Glutamatergic neuron (in vitro differentiated cells): ENCODE results near the gene NATD1. TPM values are rescaled to one million over a fixed set of nuclear protein-coding genes. Genes with fewer than 3 reads are reported as not detected.

Experiments
- DNase-seq: peaks from one replicate; pipeline ENCODE4 v3.0.0; 2022
- H3K27ac Mint-ChIP-seq: one replicate; pipeline ENCODE4 v1.8.0; 2020; ENCODE audit warnings: mild to moderate bottlenecking, mixed read lengths, inconsistent platforms; ENCODE audit not compliant: unreplicated experiment
- H3K27me3 Mint-ChIP-seq: one replicate; pipeline ENCODE4 v1.8.0; 2020; ENCODE audit warnings: mild to moderate bottlenecking, moderate library complexity, mixed read lengths, inconsistent platforms; ENCODE audit not compliant: unreplicated experiment
- H3K36me3 Mint-ChIP-seq: one replicate; pipeline ENCODE4 v1.8.0; 2020; ENCODE audit warnings: mild to moderate bottlenecking, mixed read lengths, inconsistent platforms; ENCODE audit not compliant: unreplicated experiment
- H3K4me1 Mint-ChIP-seq: one replicate; pipeline ENCODE4 v1.8.0; 2020; ENCODE audit warnings: mild to moderate bottlenecking, low read depth, mixed read lengths, inconsistent platforms; ENCODE audit not compliant: unreplicated experiment
- H3K4me3 Mint-ChIP-seq: one replicate; pipeline ENCODE4 v1.8.0; 2020; ENCODE audit warnings: mild to moderate bottlenecking, mixed read lengths, inconsistent platforms; ENCODE audit not compliant: unreplicated experiment
- H3K9me3 Mint-ChIP-seq: one replicate; pipeline ENCODE4 v1.8.0; 2020; ENCODE audit warnings: mild to moderate bottlenecking, moderate library complexity, mixed read lengths, inconsistent platforms; ENCODE audit not compliant: unreplicated experiment
- total RNA-seq: library from RNA; stranded (reverse); fragmentation: NEBNext Ultra II Directional; extraction: Animal tissue kit (Norgen Biotek cat#: 25700); gene quantifications from one replicate; pipeline ENCODE4 v1.2.1, GENCODE V29; 2021; ENCODE audit not compliant: unreplicated experiment
- TF ChIP-seq, protein P1 (sequence below): fragments of 200-600 bp; sonication (generic); IDR thresholded peaks from one replicate; pipeline ENCODE4 v1.5.0; 2021; ENCODE audit not compliant: partially characterized antibody, unreplicated experiment

NATD1 gene
- total RNA-seq, 1 donor from 2014 or later = 45.9 TPM

- Mint-ChIP-seq H3K4me1 (peaks cover 46% of the 10 kb centered on the region), H3K27me3 (no peaks in the 10 kb centered on the region), H3K9me3 (peaks cover 7% of the 10 kb centered on the region), H3K4me3 (no peak overlapping the region), H3K36me3 (no peaks in the 10 kb centered on the region), H3K27ac (no peak overlapping the region)
- no peak for DNase-seq
- TF ChIP-seq, protein P1, sequence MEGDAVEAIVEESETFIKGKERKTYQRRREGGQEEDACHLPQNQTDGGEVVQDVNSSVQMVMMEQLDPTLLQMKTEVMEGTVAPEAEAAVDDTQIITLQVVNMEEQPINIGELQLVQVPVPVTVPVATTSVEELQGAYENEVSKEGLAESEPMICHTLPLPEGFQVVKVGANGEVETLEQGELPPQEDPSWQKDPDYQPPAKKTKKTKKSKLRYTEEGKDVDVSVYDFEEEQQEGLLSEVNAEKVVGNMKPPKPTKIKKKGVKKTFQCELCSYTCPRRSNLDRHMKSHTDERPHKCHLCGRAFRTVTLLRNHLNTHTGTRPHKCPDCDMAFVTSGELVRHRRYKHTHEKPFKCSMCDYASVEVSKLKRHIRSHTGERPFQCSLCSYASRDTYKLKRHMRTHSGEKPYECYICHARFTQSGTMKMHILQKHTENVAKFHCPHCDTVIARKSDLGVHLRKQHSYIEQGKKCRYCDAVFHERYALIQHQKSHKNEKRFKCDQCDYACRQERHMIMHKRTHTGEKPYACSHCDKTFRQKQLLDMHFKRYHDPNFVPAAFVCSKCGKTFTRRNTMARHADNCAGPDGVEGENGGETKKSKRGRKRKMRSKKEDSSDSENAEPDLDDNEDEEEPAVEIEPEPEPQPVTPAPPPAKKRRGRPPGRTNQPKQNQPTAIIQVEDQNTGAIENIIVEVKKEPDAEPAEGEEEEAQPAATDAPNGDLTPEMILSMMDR = no peak
Observed at GRCh38 chr17:21208352-21208751, 44.9 kb downstream of the NATD1 start.

DNA sequence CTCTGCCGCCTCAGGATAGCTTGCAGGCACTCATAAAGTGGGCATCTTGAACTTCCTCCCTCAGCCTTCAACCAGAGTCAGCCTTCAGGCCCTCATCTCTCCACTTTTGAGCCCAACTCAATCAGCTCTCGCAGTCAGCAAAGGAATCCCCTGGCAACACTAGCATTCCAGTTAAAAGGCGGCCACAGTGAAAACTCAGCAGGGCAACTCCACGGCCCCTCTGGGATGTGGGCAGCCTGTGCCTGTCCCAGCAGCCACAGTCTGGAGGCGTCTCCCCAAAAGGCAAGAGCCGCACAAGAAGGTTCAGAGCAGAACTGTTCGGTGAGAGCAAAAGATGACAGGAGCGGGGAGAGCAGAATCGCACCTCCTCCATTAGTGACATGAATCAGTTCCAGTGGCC is 48.3 kb downstream of the NATD1 start:
- TF ChIP-seq, protein P1 = no peak
- Mint-ChIP-seq H3K27ac (no peak overlapping the region), H3K36me3 (no peaks in the 10 kb centered on the region), H3K4me3 (no peak overlapping the region), H3K4me1 (peaks cover 31% of the 10 kb centered on the region), H3K27me3 (peaks cover 1% of the 10 kb centered on the region), H3K9me3 (peaks cover 13% of the 10 kb centered on the region)
- no peak for DNase-seq

GRCh38 chr17:21202512-21202911 is 50.7 kb downstream of the NATD1 start:
- H3K27ac Mint-ChIP-seq = no peak overlapping the region
- no peak overlapping the region for H3K4me3 Mint-ChIP-seq
- no peak for DNase-seq
- TF ChIP-seq, protein P1 = no peak
- peaks cover 16% of the 10 kb centered on the region for H3K9me3 Mint-ChIP-seq
- peaks cover 8% of the 10 kb centered on the region for H3K36me3 Mint-ChIP-seq
- H3K27me3 Mint-ChIP-seq = peaks cover 11% of the 10 kb centered on the region
- peaks cover 38% of the 10 kb centered on the region for H3K4me1 Mint-ChIP-seq

- DNase-seq = no peak
- Mint-ChIP-seq H3K27me3 (peaks cover 11% of the 10 kb centered on the region), H3K4me1 (peaks cover 38% of the 10 kb centered on the region), H3K9me3 (peaks cover 14% of the 10 kb centered on the region), H3K36me3 (peaks cover 14% of the 10 kb centered on the region), H3K4me3 (no peak overlapping the region), H3K27ac (no peak overlapping the region)
- TF ChIP-seq, protein P1 = no peak
Observed at GRCh38 chr17:21201874-21202273, 51.3 kb downstream of the NATD1 start.

DNA sequence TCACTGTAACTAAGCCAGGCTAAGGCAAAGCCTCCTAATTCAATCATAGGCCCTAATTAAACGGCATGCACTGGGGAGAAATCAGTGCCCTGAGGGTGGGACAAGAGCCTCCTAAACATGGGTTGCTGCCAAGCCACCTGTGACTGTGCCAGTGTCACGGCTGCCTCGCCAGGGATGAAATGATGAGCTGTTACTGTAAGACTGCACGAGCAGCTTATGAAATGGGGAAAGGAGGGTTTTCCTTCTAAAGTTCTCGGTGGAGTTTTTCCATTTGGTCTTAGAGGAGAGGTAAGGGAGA is 52.0 kb downstream of the NATD1 start:
- TF ChIP-seq, protein P1 = no peak
- peaks cover 11% of the 10 kb centered on the region for H3K27me3 Mint-ChIP-seq
- no peak for DNase-seq
- peaks cover 38% of the 10 kb centered on the region for H3K4me1 Mint-ChIP-seq
- H3K27ac Mint-ChIP-seq = peak overlapping the region; percentile 78
- peak overlapping the region; percentile 43 for H3K4me3 Mint-ChIP-seq
- H3K36me3 Mint-ChIP-seq = peaks cover 17% of the 10 kb centered on the region
- H3K9me3 Mint-ChIP-seq = peaks cover 14% of the 10 kb centered on the region
